GM10266 (cell line): ENCODE data around the gene MALL.
"Not testable (repeated sequence)": the region's sequence is repeated elsewhere in the genome, so short reads cannot be mapped to it uniquely, and the experiment has no call there.

Experiments used
- DNase-seq: peaks from one replicate; pipeline ENCODE4 v3.0.0; 2012; ENCODE audit errors: extremely low spot score

Gene MALL

GRCh38 chr2:110059694-110060358 is 55.8 kb downstream of the MALL start:
- not testable (repeated sequence) for DNase-seq

- not testable (repeated sequence) for DNase-seq
Measured at GRCh38 chr2:110059009-110059693, 56.5 kb downstream of the MALL start.

GRCh38 chr2:110058034-110058433 is 57.6 kb downstream of the MALL start:
- not testable (repeated sequence) for DNase-seq

GRCh38 chr2:110055819-110056408 is 59.7 kb downstream of the MALL start:
- not testable (repeated sequence) for DNase-seq

- DNase-seq, result not testable (repeated sequence)
Measured at GRCh38 chr2:110054521-110055407, 60.9 kb downstream of the MALL start.

GRCh38 chr2:110053688-110054087 is 61.9 kb downstream of the MALL start:
- DNase-seq, result not testable (repeated sequence)

- DNase-seq, result not testable (repeated sequence)
Measured at GRCh38 chr2:110052166-110052565, 63.5 kb downstream of the MALL start.

- not testable (repeated sequence) for DNase-seq
Measured at GRCh38 chr2:110050222-110050621, 65.4 kb downstream of the MALL start.

- not testable (repeated sequence) for DNase-seq
Measured at GRCh38 chr2:110049769-110050168, 65.9 kb downstream of the MALL start.

GRCh38 chr2:110048255-110049197 is 67.1 kb downstream of the MALL start:
- DNase-seq, result not testable (repeated sequence)

- DNase-seq, result not testable (repeated sequence)
Measured at GRCh38 chr2:110047225-110047624, 68.4 kb downstream of the MALL start.

GRCh38 chr2:110041941-110042660 is 73.5 kb downstream of the MALL start:
- DNase-seq, result not testable (repeated sequence)

GRCh38 chr2:110037336-110037735 is 78.3 kb downstream of the MALL start:
- not testable (repeated sequence) for DNase-seq

- not testable (repeated sequence) for DNase-seq
Measured at GRCh38 chr2:110035384-110035783, 80.2 kb downstream of the MALL start.

- DNase-seq, result not testable (repeated sequence)
Measured at GRCh38 chr2:110034935-110035334, 80.7 kb downstream of the MALL start.
